Activated T-cell treated with anti-CD3 and anti-CD28 coated beads, Interleukin-2, amount 50 U/mL, for 1 hour (primary cell): ENCODE measurements around the gene RHOC.
A peak's percentile ranks its signal among the peaks of the same experiment; 100 is the strongest.

Experiments used
- DNase-seq: peaks from one replicate; pipeline ENCODE4 v3.0.0-alpha.2; 2020

RHOC gene

GRCh38 chr1:112716133-112716720 is 9.3 kb upstream of the RHOC start:
- DNase-seq = peak; percentile 80

GRCh38 chr1:112715264-112716053 is 8.5 kb upstream of the RHOC start, which contains the start of gene PPM1J:
PPM1J (minus strand) TSS chr1:112715332; CDS start chr1:112715301, 31 bp downstream.
- peak; percentile 98 for DNase-seq

- no peak for DNase-seq
These were observed 7.7 kb upstream of the RHOC start for GRCh38 chr1:112714313-112715263.

- DNase-seq = no peak
These were observed 6.8 kb upstream of the RHOC start for GRCh38 chr1:112713466-112714312.

GRCh38 chr1:112712701-112713128 is 5.8 kb upstream of the RHOC start:
- DNase-seq = no peak

GRCh38 chr1:112712191-112712590 is 5.3 kb upstream of the RHOC start:
- DNase-seq = no peak

- no peak for DNase-seq
These were observed 4.7 kb upstream of the RHOC start for GRCh38 chr1:112711670-112712069.

GRCh38 chr1:112711041-112711440 is 4.1 kb upstream of the RHOC start:
- DNase-seq = no peak

- DNase-seq = no peak
These were observed 3.7 kb upstream of the RHOC start for GRCh38 chr1:112710586-112710985.

- no peak for DNase-seq
These were observed 3.2 kb upstream of the RHOC start for GRCh38 chr1:112710159-112710558.

- DNase-seq = no peak
These were observed 1.6 kb upstream of the RHOC start for GRCh38 chr1:112708489-112708888.

- DNase-seq = no peak
These were observed 1.1 kb upstream of the RHOC start for GRCh38 chr1:112708002-112708448.

GRCh38 chr1:112707221-112708001 is 484 bp upstream of the RHOC start:
- DNase-seq = peak; percentile 70

- DNase-seq = peak; percentile 41
These were observed 1.8 kb downstream of the RHOC start for GRCh38 chr1:112704934-112705627.

GRCh38 chr1:112704391-112704933 is 2.5 kb downstream of the RHOC start:
- DNase-seq = no peak

GRCh38 chr1:112703706-112704105 is 3.2 kb downstream of the RHOC start:
- DNase-seq = no peak

GRCh38 chr1:112702420-112703261 is 4.3 kb downstream of the RHOC start:
- no peak for DNase-seq

- DNase-seq = no peak
These were observed 4.9 kb downstream of the RHOC start for GRCh38 chr1:112702067-112702395.

GRCh38 chr1:112701227-112702066 is 5.5 kb downstream of the RHOC start:
- DNase-seq = no peak
